Testis (tissue), 3 donors: Measurements from ENCODE around the gene ZNF487. TPM values are rescaled to one million over a fixed set of nuclear protein-coding genes. Genes with fewer than 3 reads are reported as not detected.
A peak's percentile ranks its signal among the peaks of the same experiment; 100 is the strongest.
"Not testable (repeated sequence)": the region's sequence is repeated elsewhere in the genome, so short reads cannot be mapped to it uniquely, and the experiment has no call there.

Experiments
- DNase-seq: peaks from one replicate; pipeline ENCODE4 v3.0.0-alpha.2; 2019
- H3K27ac ChIP-seq, 2 donors: fragments of 200-600 bp; sonication (generic); one replicate each; pipeline ENCODE4 v1.5.1; 2019
- H3K27me3 ChIP-seq: fragments of 200-600 bp; sonication (generic); one replicate; pipeline ENCODE4 v1.5.1; 2019
- H3K36me3 ChIP-seq: fragments of 200-600 bp; sonication (generic); one replicate; pipeline ENCODE4 v1.5.1; 2017; ENCODE audit warnings: low read depth; ENCODE audit errors: missing control alignments
- H3K4me1 ChIP-seq: fragments of 200-600 bp; sonication (generic); one replicate; pipeline ENCODE4 v1.5.1; 2019
- H3K4me3 ChIP-seq, 2 donors: fragments of 200-600 bp; sonication (generic); one replicate each; pipeline ENCODE4 v1.5.1; 2017 to 2019
- H3K9me3 ChIP-seq: fragments of 200-600 bp; sonication (generic); one replicate; pipeline ENCODE4 v1.5.1; 2017
- CTCF ChIP-seq, 3 experiments: fragments of 450-650 bp in 2 of 3; fragments of 200-600 bp in 1 of 3; sonication (generic) in 1 of 3; IDR thresholded peaks; one replicate each; pipeline ENCODE4 v1.5.1; 2016 to 2019; ENCODE audit warnings: antibody characterized with exemption in 3 of 3, mild to moderate bottlenecking in 2 of 3, moderate library complexity in 1 of 3
- POLR2A ChIP-seq: fragments of 450-650 bp; IDR thresholded peaks from one replicate; pipeline ENCODE4 v1.6.1; 2017; ENCODE audit warnings: antibody characterized with exemption, mild to moderate bottlenecking, moderate library complexity
- WGBS, 2 donors: methylation state at CpG; one replicate each; pipeline ENCODE4 v1.1.5; 2018; 5-methylcytosine and 5-hydroxymethylcytosine counted together
- intact Hi-C: fragments of 100-400 bp; cut with DNase I; formaldehyde crosslinking; loops from one replicate; pipeline ENCODE4 v1.15.1; 2023; ENCODE audit warnings: low total_unique reads
- polyA plus RNA-seq: library from polyadenylated mRNA; stranded (reverse); fragments of 350-450 nt; fragmentation: Illumina TruSeq; extraction: RNeasy Lipid Tissue Mini Kit (QIAGEN cat#74804); gene quantifications from one replicate; pipeline ENCODE4 v1.2.3, GENCODE V29; 2014; ENCODE audit warnings: low read depth, low replicate concordance; ENCODE audit not compliant: insufficient read depth
- total RNA-seq, 2 donors: library from RNA; depleted of rRNA; stranded (reverse); fragments of >200 nt; gene quantifications; one replicate each; pipeline ENCODE4 v1.2.3, GENCODE V29; 2016

The ZNF487 gene
- total and polyA plus RNA-seq, 3 donors from 2014 or later, result 22.8 to 46.2 (median 43.1) TPM

DNA sequence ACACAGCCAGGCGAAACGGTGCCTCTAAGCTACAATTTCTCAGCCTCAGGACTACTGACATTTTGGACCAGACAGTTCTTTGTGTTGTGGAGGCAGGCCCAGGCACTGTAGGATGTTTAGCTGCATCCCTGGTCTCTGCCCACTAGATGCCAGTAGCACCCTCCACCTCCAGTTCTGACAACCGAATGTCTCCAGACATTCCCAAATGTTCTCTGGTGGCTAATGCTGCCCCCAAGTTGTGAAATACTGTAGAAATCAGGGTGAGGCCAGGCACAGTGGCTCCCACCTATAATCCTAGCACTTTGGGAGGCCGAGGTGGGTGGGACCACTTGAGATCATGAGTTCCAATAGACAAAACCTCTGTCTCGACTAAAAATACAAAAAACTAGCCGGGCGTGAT, 46.2 kb upstream of the ZNF487 start:
- Histone ChIP-seq H3K36me3 (no peaks in the 10 kb centered on the region), H3K27ac (peak overlapping the region in 1 of 2 donors; percentile 34), H3K9me3 (no peaks in the 10 kb centered on the region), H3K4me1 (peaks cover 24% of the 10 kb centered on the region), H3K27me3 (no peaks in the 10 kb centered on the region), H3K4me3 (no peak overlapping the region)
- intact Hi-C loops, result no loop called here
- DNase-seq, result peak; percentile 51
- TF ChIP-seq CTCF (IDR thresholded peaks at IDR 0.05) (peak in 1 of 3 experiments; percentile 34), POLR2A (no peak)
- WGBS, 2 donors, result 57 to 66% methylated on average over 7 of the region's 7 CpGs

DNA sequence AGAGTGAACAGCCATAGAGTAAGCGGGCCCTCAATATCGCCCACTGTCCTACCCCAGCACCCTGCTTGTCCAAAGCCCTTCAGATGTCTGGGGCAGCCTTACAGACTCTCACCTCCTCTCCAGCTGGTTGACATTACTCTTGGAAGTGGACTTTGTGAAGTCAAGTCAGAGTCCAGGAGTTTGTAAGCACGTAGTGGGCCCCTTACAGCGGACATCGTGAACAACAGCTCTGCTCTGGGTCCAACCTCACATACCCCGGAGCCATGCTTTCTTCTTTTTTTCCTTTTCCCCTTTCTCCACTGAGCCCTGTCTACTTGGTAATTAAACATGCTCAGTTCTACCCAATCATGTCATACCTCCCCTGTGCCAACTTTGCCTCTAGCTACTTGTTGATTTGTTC, 45.4 kb upstream of the ZNF487 start:
- Histone ChIP-seq H3K4me3 (no peak overlapping the region), H3K27ac (no peak overlapping the region), H3K4me1 (peaks cover 28% of the 10 kb centered on the region), H3K9me3 (no peaks in the 10 kb centered on the region), H3K36me3 (no peaks in the 10 kb centered on the region), H3K27me3 (no peaks in the 10 kb centered on the region)
- WGBS, 2 donors, result 91 to 94% methylated on average over 6 of the region's 6 CpGs
- DNase-seq, result no peak
- TF ChIP-seq POLR2A, result no peak
- intact Hi-C loops, result no loop called here

GRCh38 chr10:43392748-43393147, 44.2 kb upstream of the ZNF487 start:
- no peak overlapping the region for H3K27ac ChIP-seq
- H3K36me3 ChIP-seq, result no peaks in the 10 kb centered on the region
- H3K27me3 ChIP-seq, result no peaks in the 10 kb centered on the region
- H3K9me3 ChIP-seq, result no peaks in the 10 kb centered on the region
- 89 to 92% methylated on average over 3 of the region's 3 CpGs for WGBS, 2 donors
- TF ChIP-seq CTCF (IDR thresholded peaks at IDR 0.05), result no peak
- no peak for TF ChIP-seq POLR2A
- peaks cover 30% of the 10 kb centered on the region for H3K4me1 ChIP-seq
- intact Hi-C loops, result no loop called here
- no peak overlapping the region for H3K4me3 ChIP-seq
- no peak for DNase-seq

DNA sequence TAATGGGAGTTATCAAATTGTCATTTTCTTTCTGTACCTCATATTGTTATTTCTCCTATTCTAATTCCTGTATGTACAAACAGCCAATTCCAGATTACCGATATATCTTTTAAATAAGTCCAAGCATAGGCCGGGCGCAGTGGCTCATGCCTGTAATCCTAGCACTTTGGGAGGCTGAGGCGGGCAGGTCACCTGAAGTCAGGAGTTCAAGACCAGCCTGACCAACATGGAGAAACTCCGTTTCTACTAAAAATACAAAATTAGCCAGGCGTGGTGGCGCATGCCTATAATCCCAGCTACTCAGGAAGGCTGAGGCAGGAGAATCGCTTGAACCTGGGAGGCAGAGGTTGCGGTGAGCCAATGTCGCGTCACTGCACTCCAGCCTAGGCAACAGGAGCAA, 43.7 kb upstream of the ZNF487 start:
- H3K4me1 ChIP-seq, result peaks cover 34% of the 10 kb centered on the region

GRCh38 chr10:43393606-43394360, 43.1 kb upstream of the ZNF487 start:
- intact Hi-C loops, result no loop called here
- TF ChIP-seq POLR2A (no peak), CTCF (IDR thresholded peaks at IDR 0.05) (no peak)
- Histone ChIP-seq H3K4me1 (peaks cover 39% of the 10 kb centered on the region), H3K36me3 (no peaks in the 10 kb centered on the region), H3K27me3 (no peaks in the 10 kb centered on the region), H3K27ac (no peak overlapping the region), H3K9me3 (no peaks in the 10 kb centered on the region), H3K4me3 (no peak overlapping the region)
- 71 to 80% methylated on average over 3 of the region's 3 CpGs for WGBS, 2 donors
- DNase-seq, result no peak

More for the DNA sequence above, 43.7 kb upstream of the ZNF487 start:
- WGBS, 2 donors, result 94 to 97% methylated on average over 11 of the region's 11 CpGs
- H3K27me3 ChIP-seq, H3K36me3 ChIP-seq, H3K9me3 ChIP-seq, H3K4me3 ChIP-seq, H3K27ac ChIP-seq, DNase-seq, intact Hi-C loops: not testable (repeated sequence)

DNA sequence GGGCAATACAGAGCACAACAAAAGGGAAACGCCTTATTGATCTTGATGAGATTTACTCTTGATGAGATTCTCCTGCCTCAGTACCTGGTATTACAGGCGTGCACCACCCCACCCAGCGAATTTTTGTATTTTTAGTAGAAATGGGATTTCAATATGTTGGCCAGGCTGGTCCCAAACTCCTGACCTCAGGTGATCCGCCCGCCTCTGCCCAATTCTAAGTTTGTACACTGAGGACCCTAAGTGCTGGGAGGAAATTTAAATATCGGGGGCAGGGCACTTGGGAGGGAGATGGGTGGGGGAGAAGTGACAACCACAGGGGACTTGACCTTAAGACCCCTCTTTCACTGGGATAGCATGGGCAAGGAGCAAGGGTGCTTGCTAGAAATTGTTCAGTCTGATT, 42.0 kb upstream of the ZNF487 start:
- TF ChIP-seq CTCF (IDR thresholded peaks at IDR 0.05), result no peak
- no peak for TF ChIP-seq POLR2A
- Histone ChIP-seq H3K9me3 (no peaks in the 10 kb centered on the region), H3K27ac (peak overlapping the region in 1 of 2 donors; percentile 99), H3K4me1 (peaks cover 37% of the 10 kb centered on the region), H3K27me3 (no peaks in the 10 kb centered on the region), H3K4me3 (no peak overlapping the region), H3K36me3 (no peaks in the 10 kb centered on the region)
- intact Hi-C loops, result no loop called here
- WGBS, 2 donors, result 60 to 81% methylated on average over 6 of the region's 6 CpGs
- DNase-seq, result no peak
